A549 (cell line): ENCODE results near the gene ZNF229.

Experiments used
- CHD2 ChIP-seq: fragments of 150-350 bp; IDR thresholded peaks from 2 replicates; pipeline ENCODE4 v1.6.1; 2014; ENCODE audit warnings: low read length; ENCODE audit not compliant: partially characterized antibody
- ESRRA ChIP-seq: fragments of 150-350 bp; IDR thresholded peaks from 2 replicates; pipeline ENCODE4 v1.6.1; 2014; ENCODE audit warnings: mild to moderate bottlenecking, low read length, borderline replicate concordance
- HES2 ChIP-seq: fragments of >200 bp; sonication (Bioruptor Twin); formaldehyde crosslinking; IDR thresholded peaks from 2 replicates; pipeline ENCODE4 v1.6.1; 2016
- HOXB5 ChIP-seq: fragments of 250-450 bp; sonication (Bioruptor Pico); IDR thresholded peaks from 2 replicates; pipeline ENCODE4 v1.5.0; 2020; ENCODE audit warnings: mild to moderate bottlenecking, moderate library complexity
- JUN ChIP-seq, 2 experiments: fragments of >200 bp; sonication (Bioruptor Twin); formaldehyde crosslinking; IDR thresholded peaks; 2 replicates in 1 of 2; 3 replicates in 1 of 2; pipeline ENCODE4 v1.6.1; 2016 to 2017
- MAFK ChIP-seq: fragments of 450-650 bp; IDR thresholded peaks from 2 replicates; pipeline ENCODE4 v1.6.1; 2014; ENCODE audit not compliant: partially characterized antibody
- POLR2A ChIP-seq: IDR thresholded peaks from 2 replicates; pipeline ENCODE4 v1.6.1; 2012; ENCODE audit warnings: mild to moderate bottlenecking, low read length
- POLR2AphosphoS2 ChIP-seq: conservative IDR thresholded peaks from 2 replicates; pipeline ENCODE4 v1.6.1; 2012; ENCODE audit warnings: low read length, improper control_type of control experiment, inconsistent platforms
- RAD21 ChIP-seq, 2 experiments: fragments of >200 bp in 1 of 2; sonication (Bioruptor Twin) in 1 of 2; formaldehyde crosslinking in 1 of 2; IDR thresholded peaks in 1 of 2; conservative IDR thresholded peaks in 1 of 2; 2 replicates in 1 of 2; 3 replicates in 1 of 2; pipeline ENCODE4 v1.6.1; 2012 to 2018; ENCODE audit warnings: inconsistent platforms in 1 of 2
- REST ChIP-seq: fragments of 200-600 bp; sonication (generic); IDR thresholded peaks from 2 replicates; pipeline ENCODE4 v1.6.1; 2016; ENCODE audit warnings: antibody characterized with exemption, mild to moderate bottlenecking, moderate library complexity
- RNF2 ChIP-seq: fragments of 200-600 bp; sonication (generic); IDR thresholded peaks from 2 replicates; pipeline ENCODE4 v1.6.1; 2016; ENCODE audit warnings: low read depth, mild to moderate bottlenecking, antibody characterized with exemption, moderate library complexity, borderline replicate concordance
- TF ChIP-seq, protein P1 (sequence below): fragments of >200 bp; sonication (Bioruptor Twin); formaldehyde crosslinking; IDR thresholded peaks from 3 replicates; pipeline ENCODE4 v1.5.1; 2016

GRCh38 chr19:44455100-44455499 is 6.8 kb upstream of the ZNF229 start:
- TF ChIP-seq JUN (IDR thresholded peaks at IDR 0.05) (no peak), POLR2A (no peak), RAD21 (conservative IDR thresholded peaks at IDR 0.05 in 1 of 2, IDR thresholded peaks at IDR 0.05 in 1 of 2) (no peak), RNF2 (no peak), POLR2AphosphoS2 (no peak), ESRRA (no peak), MAFK (no peak), REST (no peak), HOXB5 (CRISPR knock-in tag) (no peak), HES2 (no peak), CHD2 (no peak)
- TF ChIP-seq, protein P1, sequence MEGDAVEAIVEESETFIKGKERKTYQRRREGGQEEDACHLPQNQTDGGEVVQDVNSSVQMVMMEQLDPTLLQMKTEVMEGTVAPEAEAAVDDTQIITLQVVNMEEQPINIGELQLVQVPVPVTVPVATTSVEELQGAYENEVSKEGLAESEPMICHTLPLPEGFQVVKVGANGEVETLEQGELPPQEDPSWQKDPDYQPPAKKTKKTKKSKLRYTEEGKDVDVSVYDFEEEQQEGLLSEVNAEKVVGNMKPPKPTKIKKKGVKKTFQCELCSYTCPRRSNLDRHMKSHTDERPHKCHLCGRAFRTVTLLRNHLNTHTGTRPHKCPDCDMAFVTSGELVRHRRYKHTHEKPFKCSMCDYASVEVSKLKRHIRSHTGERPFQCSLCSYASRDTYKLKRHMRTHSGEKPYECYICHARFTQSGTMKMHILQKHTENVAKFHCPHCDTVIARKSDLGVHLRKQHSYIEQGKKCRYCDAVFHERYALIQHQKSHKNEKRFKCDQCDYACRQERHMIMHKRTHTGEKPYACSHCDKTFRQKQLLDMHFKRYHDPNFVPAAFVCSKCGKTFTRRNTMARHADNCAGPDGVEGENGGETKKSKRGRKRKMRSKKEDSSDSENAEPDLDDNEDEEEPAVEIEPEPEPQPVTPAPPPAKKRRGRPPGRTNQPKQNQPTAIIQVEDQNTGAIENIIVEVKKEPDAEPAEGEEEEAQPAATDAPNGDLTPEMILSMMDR: no peak
